Measurements from ENCODE around the gene SRSF1.

The SRSF1 gene

GRCh38 chr17:57995076-57995956 is 11.7 kb downstream of the SRSF1 start:
- TF ChIP-seq POLR2AphosphoS5 (IDR thresholded peaks at IDR 0.05; ENCODE audit: low read depth, low read length) (peak; percentile 82), SPI1 (IDR thresholded peaks at IDR 0.05; ENCODE audit: low read depth, low read length) (no peak), TAF1 (IDR thresholded peaks at IDR 0.05; ENCODE audit: low read depth, low read length) (no peak), POLR2A (IDR thresholded peaks at IDR 0.05; ENCODE audit: low read depth, low read length) (peak; percentile 72), PAX5 (IDR thresholded peaks at IDR 0.05; ENCODE audit: insufficient read depth, low read length, severe bottlenecking) (no peak), POU2F2 (IDR thresholded peaks at IDR 0.05; ENCODE audit: low read depth, low read length) (peak; percentile 68; the same call in 1 of the 2 replicates)
- FAIRE-seq (peak; percentile 82), DNase-seq (ENCODE audit: insufficient read length, low spot score) (peak; percentile 25)

GRCh38 chr17:57994436-57994835 is 12.6 kb downstream of the SRSF1 start:
- TF ChIP-seq TAF1 (IDR thresholded peaks at IDR 0.05; ENCODE audit: low read depth, low read length), result no peak
- TF ChIP-seq POU2F2 (IDR thresholded peaks at IDR 0.05; ENCODE audit: low read depth, low read length), result no peak
- TF ChIP-seq POLR2AphosphoS5 (IDR thresholded peaks at IDR 0.05; ENCODE audit: low read depth, low read length), result no peak
- TF ChIP-seq PAX5 (IDR thresholded peaks at IDR 0.05; ENCODE audit: insufficient read depth, low read length, severe bottlenecking), result no peak
- no peak for TF ChIP-seq POLR2A (IDR thresholded peaks at IDR 0.05; ENCODE audit: low read depth, low read length)
- no peak for TF ChIP-seq SPI1 (IDR thresholded peaks at IDR 0.05; ENCODE audit: low read depth, low read length)
- DNase-seq (ENCODE audit: insufficient read length, low spot score), result no peak
- FAIRE-seq, result no peak

- DNase-seq (ENCODE audit: insufficient read length, low spot score), result no peak
- FAIRE-seq, result no peak
- TF ChIP-seq TAF1 (IDR thresholded peaks at IDR 0.05; ENCODE audit: low read depth, low read length) (no peak), SPI1 (IDR thresholded peaks at IDR 0.05; ENCODE audit: low read depth, low read length) (peak; percentile 74), PAX5 (IDR thresholded peaks at IDR 0.05; ENCODE audit: insufficient read depth, low read length, severe bottlenecking) (no peak), POLR2A (IDR thresholded peaks at IDR 0.05; ENCODE audit: low read depth, low read length) (peak; percentile 70), POLR2AphosphoS5 (IDR thresholded peaks at IDR 0.05; ENCODE audit: low read depth, low read length) (peak; percentile 81), POU2F2 (IDR thresholded peaks at IDR 0.05; ENCODE audit: low read depth, low read length) (0 out of 2 replicates have a peak, but pooled peaks have one; percentile 31)
Measured at GRCh38 chr17:57993471-57994365, 13.3 kb downstream of the SRSF1 start.

- TF ChIP-seq SPI1 (IDR thresholded peaks at IDR 0.05; ENCODE audit: low read depth, low read length) (no peak), TAF1 (IDR thresholded peaks at IDR 0.05; ENCODE audit: low read depth, low read length) (no peak), POLR2AphosphoS5 (IDR thresholded peaks at IDR 0.05; ENCODE audit: low read depth, low read length) (0 out of 2 replicates have a peak, but pooled peaks have one; percentile 23), POLR2A (IDR thresholded peaks at IDR 0.05; ENCODE audit: low read depth, low read length) (no peak), POU2F2 (IDR thresholded peaks at IDR 0.05; ENCODE audit: low read depth, low read length) (no peak), PAX5 (IDR thresholded peaks at IDR 0.05; ENCODE audit: insufficient read depth, low read length, severe bottlenecking) (no peak)
- DNase-seq (ENCODE audit: insufficient read length, low spot score) (no peak), FAIRE-seq (no peak)
Measured at GRCh38 chr17:57991537-57991936, 15.5 kb downstream of the SRSF1 start.

- no peak for FAIRE-seq
- no peak for DNase-seq (ENCODE audit: insufficient read length, low spot score)
- no peak for TF ChIP-seq POLR2AphosphoS5 (IDR thresholded peaks at IDR 0.05; ENCODE audit: low read depth, low read length)
- TF ChIP-seq POLR2A (IDR thresholded peaks at IDR 0.05; ENCODE audit: low read depth, low read length), result no peak
- TF ChIP-seq TAF1 (IDR thresholded peaks at IDR 0.05; ENCODE audit: low read depth, low read length), result no peak
- TF ChIP-seq PAX5 (IDR thresholded peaks at IDR 0.05; ENCODE audit: insufficient read depth, low read length, severe bottlenecking), result no peak
- TF ChIP-seq POU2F2 (IDR thresholded peaks at IDR 0.05; ENCODE audit: low read depth, low read length), result no peak
- TF ChIP-seq SPI1 (IDR thresholded peaks at IDR 0.05; ENCODE audit: low read depth, low read length), result no peak
Measured at GRCh38 chr17:57990037-57990436, 17.0 kb downstream of the SRSF1 start.

- peak; percentile 67 for FAIRE-seq
- TF ChIP-seq SPI1 (IDR thresholded peaks at IDR 0.05; ENCODE audit: low read depth, low read length) (no peak), POLR2AphosphoS5 (IDR thresholded peaks at IDR 0.05; ENCODE audit: low read depth, low read length) (peak; percentile 93), PAX5 (IDR thresholded peaks at IDR 0.05; ENCODE audit: insufficient read depth, low read length, severe bottlenecking) (no peak), POU2F2 (IDR thresholded peaks at IDR 0.05; ENCODE audit: low read depth, low read length) (peak; percentile 76), POLR2A (IDR thresholded peaks at IDR 0.05; ENCODE audit: low read depth, low read length) (peak; percentile 91), TAF1 (IDR thresholded peaks at IDR 0.05; ENCODE audit: low read depth, low read length) (peak; percentile 80; the same call in 1 of the 2 replicates)
- DNase-seq (ENCODE audit: insufficient read length, low spot score), result peak; percentile 74
Measured at GRCh38 chr17:57988301-57989250, 18.5 kb downstream of the SRSF1 start.

GRCh38 chr17:57987581-57988300 is 19.3 kb downstream of the SRSF1 start, which contains the start of gene VEZF1:
VEZF1 (minus strand) TSS chr17:57988254; CDS start chr17:57988111, 143 bp downstream.
- FAIRE-seq (peak; percentile 31), DNase-seq (ENCODE audit: insufficient read length, low spot score) (peak; percentile 73)
- TF ChIP-seq POU2F2 (IDR thresholded peaks at IDR 0.05; ENCODE audit: low read depth, low read length) (no peak), POLR2AphosphoS5 (IDR thresholded peaks at IDR 0.05; ENCODE audit: low read depth, low read length) (no peak), PAX5 (IDR thresholded peaks at IDR 0.05; ENCODE audit: insufficient read depth, low read length, severe bottlenecking) (no peak), TAF1 (IDR thresholded peaks at IDR 0.05; ENCODE audit: low read depth, low read length) (no peak), SPI1 (IDR thresholded peaks at IDR 0.05; ENCODE audit: low read depth, low read length) (no peak), POLR2A (IDR thresholded peaks at IDR 0.05; ENCODE audit: low read depth, low read length) (no peak)
